Measurements from ENCODE around the gene SLC13A1.

- TF ChIP-seq SUZ12 (IDR thresholded peaks at IDR 0.05; ENCODE audit: extremely low read depth, insufficient read depth, insufficient read length) (no peak), YY1 (IDR thresholded peaks at IDR 0.05; ENCODE audit: insufficient read depth, insufficient read length) (no peak), ZNF274 (IDR thresholded peaks at IDR 0.05; ENCODE audit: low read depth, low read length) (no peak)
Observed at GRCh38 chr7:123170333-123171246, 29.2 kb downstream of the SLC13A1 start.
